Left lung (tissue), 10 donors: ENCODE measurements around the gene ZNF211. TPM values are rescaled to one million over a fixed set of nuclear protein-coding genes. Genes with fewer than 3 reads are reported as not detected.

Experiments
- ATAC-seq: fragments of 200-7000 bp; cut with Tn5 transposase; one replicate; pipeline ENCODE4 v1.9.1; 2020; ENCODE audit warnings: moderate library complexity
- DNase-seq, 4 donors: peaks; one replicate each; pipeline ENCODE4 v3.0.0-alpha.2; 2013 to 2020
- H3K27ac ChIP-seq, 2 donors: fragments of 200-600 bp; sonication (generic) in 1 of 2; one replicate each; pipeline versions ENCODE4 v1.5.0 to v1.8.0; 2020 to 2021
- H3K27me3 ChIP-seq, 2 donors: fragments of 200-600 bp; sonication (generic) in 1 of 2; one replicate each; pipeline versions ENCODE4 v1.5.0 to v1.8.0; 2020 to 2021
- H3K36me3 ChIP-seq, 2 donors: fragments of 200-600 bp; sonication (generic) in 1 of 2; one replicate each; pipeline versions ENCODE4 v1.5.0 to v1.8.0; 2020 to 2021
- H3K4me1 ChIP-seq, 2 donors: fragments of 200-600 bp; one replicate each; pipeline ENCODE4 v1.8.0; 2021
- H3K4me3 ChIP-seq, 2 donors: fragments of 200-600 bp; sonication (generic) in 1 of 2; one replicate each; pipeline versions ENCODE4 v1.5.0 to v1.8.0; 2020 to 2021; ENCODE audit warnings: mild to moderate bottlenecking in 1 of 2
- H3K9me3 ChIP-seq, 2 donors: fragments of 200-600 bp; sonication (generic) in 1 of 2; one replicate each; pipeline versions ENCODE4 v1.5.0 to v1.8.0; 2020 to 2021
- intact Hi-C, 2 donors: fragments of 100-400 bp; cut with DNase I; formaldehyde crosslinking; loops; one replicate each; pipeline versions ENCODE4 v1.11.2 to v1.14.2; 2022
- polyA plus RNA-seq, 6 donors: library from polyadenylated mRNA; unstranded; fragments of 120-200 nt; gene quantifications; one replicate each; pipeline ENCODE4 v1.2.1, GENCODE V29; 2013; ENCODE audit not compliant: insufficient read length in 6 of 6
- total RNA-seq, 2 donors: library from RNA; stranded (reverse); fragmentation: NEBNext Ultra II Directional; extraction: Animal tissue kit (Norgen Biotek cat#: 25700); gene quantifications; one replicate each; pipeline ENCODE4 v1.2.1, GENCODE V29; 2021
- TF ChIP-seq, protein P1 (sequence below), 2 donors: fragments of 200-600 bp; sonication (generic) in 1 of 2; IDR thresholded peaks; one replicate each; pipeline versions ENCODE4 v1.5.0 to v1.8.0; 2021; ENCODE audit warnings: antibody characterized with exemption in 2 of 2
- donor health status: DM: no; HTN: yes; CAD: no.
- donor health status: DM: no; HTN: no; CAD: no.

The ZNF211 gene
- total and polyA plus RNA-seq, 8 donors, result 12.5 to 49.4 (median 39.2) TPM

DNA sequence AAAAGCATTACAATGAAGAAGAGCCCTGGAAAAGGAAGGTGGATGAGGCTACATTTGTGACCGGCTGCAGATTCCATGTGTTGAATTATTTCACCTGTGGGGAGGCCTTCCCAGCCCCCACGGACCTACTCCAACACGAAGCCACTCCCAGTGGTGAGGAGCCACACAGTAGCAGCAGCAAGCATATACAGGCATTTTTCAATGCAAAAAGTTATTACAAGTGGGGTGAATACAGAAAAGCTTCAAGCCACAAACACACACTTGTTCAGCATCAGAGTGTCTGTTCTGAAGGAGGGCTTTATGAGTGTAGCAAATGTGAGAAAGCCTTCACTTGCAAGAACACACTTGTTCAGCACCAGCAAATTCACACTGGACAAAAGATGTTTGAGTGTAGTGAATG lies 53.8 kb downstream of the ZNF211 start:
- intact Hi-C loops, result no loop called here
- no peak overlapping the region for H3K4me3 ChIP-seq
- no peak overlapping the region for H3K27ac ChIP-seq
- ATAC-seq (no peak), DNase-seq (no peak)
- peaks cover 8 to 90% of the 10 kb centered on the region in 2 donors for H3K9me3 ChIP-seq
- H3K4me1 ChIP-seq, result peaks cover 10 to 13% of the 10 kb centered on the region in 2 donors
- peaks cover 0 to 72% of the 10 kb centered on the region in 2 donors for H3K36me3 ChIP-seq
- TF ChIP-seq, protein P1, sequence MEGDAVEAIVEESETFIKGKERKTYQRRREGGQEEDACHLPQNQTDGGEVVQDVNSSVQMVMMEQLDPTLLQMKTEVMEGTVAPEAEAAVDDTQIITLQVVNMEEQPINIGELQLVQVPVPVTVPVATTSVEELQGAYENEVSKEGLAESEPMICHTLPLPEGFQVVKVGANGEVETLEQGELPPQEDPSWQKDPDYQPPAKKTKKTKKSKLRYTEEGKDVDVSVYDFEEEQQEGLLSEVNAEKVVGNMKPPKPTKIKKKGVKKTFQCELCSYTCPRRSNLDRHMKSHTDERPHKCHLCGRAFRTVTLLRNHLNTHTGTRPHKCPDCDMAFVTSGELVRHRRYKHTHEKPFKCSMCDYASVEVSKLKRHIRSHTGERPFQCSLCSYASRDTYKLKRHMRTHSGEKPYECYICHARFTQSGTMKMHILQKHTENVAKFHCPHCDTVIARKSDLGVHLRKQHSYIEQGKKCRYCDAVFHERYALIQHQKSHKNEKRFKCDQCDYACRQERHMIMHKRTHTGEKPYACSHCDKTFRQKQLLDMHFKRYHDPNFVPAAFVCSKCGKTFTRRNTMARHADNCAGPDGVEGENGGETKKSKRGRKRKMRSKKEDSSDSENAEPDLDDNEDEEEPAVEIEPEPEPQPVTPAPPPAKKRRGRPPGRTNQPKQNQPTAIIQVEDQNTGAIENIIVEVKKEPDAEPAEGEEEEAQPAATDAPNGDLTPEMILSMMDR (IDR thresholded peaks at IDR 0.05), result no peak
- H3K27me3 ChIP-seq, result no peaks in the 10 kb centered on the region

DNA sequence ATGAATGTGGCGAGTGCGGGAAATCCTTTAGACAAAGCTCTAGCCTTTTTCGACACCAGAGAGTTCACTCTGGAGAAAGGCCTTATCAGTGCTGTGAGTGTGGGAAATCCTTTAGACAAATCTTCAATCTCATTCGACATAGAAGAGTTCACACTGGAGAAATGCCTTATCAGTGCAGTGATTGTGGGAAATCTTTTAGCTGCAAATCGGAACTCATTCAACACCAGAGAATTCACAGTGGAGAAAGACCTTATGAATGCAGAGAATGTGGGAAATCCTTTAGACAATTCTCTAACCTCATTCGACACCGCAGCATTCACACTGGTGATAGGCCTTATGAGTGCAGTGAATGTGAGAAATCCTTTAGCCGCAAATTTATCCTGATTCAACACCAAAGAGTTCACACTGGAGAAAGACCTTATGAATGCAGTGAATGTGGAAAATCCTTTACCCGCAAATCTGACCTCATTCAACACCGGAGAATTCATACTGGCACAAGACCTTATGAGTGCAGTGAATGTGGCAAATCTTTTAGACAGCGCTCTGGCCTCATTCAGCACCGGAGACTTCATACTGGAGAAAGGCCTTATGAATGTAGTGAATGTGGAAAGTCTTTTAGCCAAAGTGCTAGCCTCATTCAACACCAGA lies 54.5 kb downstream of the ZNF211 start:
- TF ChIP-seq, protein P1 (IDR thresholded peaks at IDR 0.05), result no peak
- H3K36me3 ChIP-seq, result peaks cover 0 to 72% of the 10 kb centered on the region in 2 donors

DNA sequence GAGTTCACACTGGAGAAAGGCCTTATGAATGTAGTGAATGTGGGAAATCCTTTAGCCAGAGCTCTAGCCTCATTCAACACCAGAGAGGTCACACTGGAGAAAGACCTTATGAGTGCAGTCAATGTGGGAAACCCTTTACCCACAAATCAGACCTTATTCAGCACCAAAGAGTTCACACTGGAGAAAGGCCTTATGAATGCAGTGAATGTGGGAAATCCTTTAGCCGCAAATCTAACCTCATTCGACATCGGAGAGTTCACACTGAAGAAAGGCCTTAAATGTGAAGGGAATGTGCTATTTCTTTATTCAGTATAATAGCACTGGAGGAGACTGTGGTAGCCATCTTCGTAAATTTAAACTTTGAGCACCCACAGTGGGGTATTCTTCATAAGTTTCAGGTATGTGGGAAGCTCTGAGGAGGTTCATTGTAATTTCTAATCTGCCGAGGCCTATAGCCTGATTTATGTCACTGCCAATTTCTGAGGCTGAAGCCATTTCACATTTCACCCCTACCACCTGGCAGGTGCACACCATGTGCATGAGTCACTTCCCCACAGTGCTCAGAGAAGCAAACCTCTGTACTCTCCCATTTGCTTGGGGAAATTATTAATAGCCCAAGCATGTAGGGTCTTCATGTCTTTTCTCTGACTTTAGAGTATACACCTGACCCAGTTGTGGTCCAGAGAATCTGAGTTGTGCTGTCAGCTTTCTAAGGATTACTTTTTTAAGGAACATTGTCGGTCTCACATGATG lies 55.2 kb downstream of the ZNF211 start:
- peaks cover 0 to 72% of the 10 kb centered on the region in 2 donors for H3K36me3 ChIP-seq

More for the DNA sequence above, 54.5 kb downstream of the ZNF211 start:
- ATAC-seq (no peak), DNase-seq (no peak)
- Histone ChIP-seq H3K27me3 (no peaks in the 10 kb centered on the region), H3K4me3 (no peak overlapping the region), H3K4me1 (peaks cover 9 to 11% of the 10 kb centered on the region in 2 donors), H3K9me3 (peaks cover 8 to 97% of the 10 kb centered on the region in 2 donors), H3K27ac (no peak overlapping the region)
- intact Hi-C loops, result no loop called here

DNA sequence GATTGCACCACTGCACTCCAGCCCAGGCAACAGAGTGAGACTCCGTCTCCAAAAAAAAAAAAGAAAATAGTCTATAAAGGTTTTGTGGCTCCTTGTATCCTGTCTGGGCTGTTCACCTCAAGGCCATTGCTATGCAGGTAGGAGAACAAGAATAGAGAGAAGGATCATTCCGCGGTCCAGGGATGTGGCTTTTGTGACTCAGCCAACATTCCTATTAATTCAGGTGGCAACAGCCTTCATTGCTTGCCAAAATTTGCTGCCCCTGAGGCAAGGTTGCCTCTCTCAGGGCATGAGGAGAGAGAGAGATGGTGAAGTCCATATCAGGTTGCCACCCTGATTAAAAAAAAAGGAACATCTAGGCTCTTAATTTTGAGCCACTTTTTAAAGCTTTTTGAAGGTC lies 56.8 kb downstream of the ZNF211 start:
- peaks cover 8 to 99% of the 10 kb centered on the region in 2 donors for H3K9me3 ChIP-seq
- intact Hi-C loops, result no loop called here
- DNase-seq (no peak), ATAC-seq (no peak)
- TF ChIP-seq, protein P1 (IDR thresholded peaks at IDR 0.05), result no peak
- H3K4me1 ChIP-seq, result no peaks in the 10 kb centered on the region
- H3K27ac ChIP-seq, result no peak overlapping the region
- H3K36me3 ChIP-seq, result peaks cover 0 to 59% of the 10 kb centered on the region in 2 donors
- no peaks in the 10 kb centered on the region for H3K27me3 ChIP-seq
- H3K4me3 ChIP-seq, result no peak overlapping the region

More for the DNA sequence above, 55.2 kb downstream of the ZNF211 start:
- ATAC-seq, result no peak
- TF ChIP-seq, protein P1 (IDR thresholded peaks at IDR 0.05), result no peak
- intact Hi-C loops, result no loop called here
- DNase-seq, result no peak
- no peak overlapping the region for H3K27ac ChIP-seq
- H3K27me3 ChIP-seq, result no peaks in the 10 kb centered on the region
- peaks cover 4% of the 10 kb centered on the region in 2 donors for H3K4me1 ChIP-seq
- H3K4me3 ChIP-seq, result no peak overlapping the region
- H3K9me3 ChIP-seq, result peaks cover 8 to 98% of the 10 kb centered on the region in 2 donors

Other genes starting within 250 kb of the ZNF211 start
- gene ZNF548, start 243.3 kb upstream of the ZNF211 start, total RNA-seq, result 10 to 100 TPM; 13.8 to 17.1 TPM
- gene ZNF548, start 243.3 kb upstream of the ZNF211 start, polyA plus RNA-seq, result 10 to 100 TPM; 33.7 to 53.0 (median 42.2) TPM
- gene ZNF17, start 222.0 kb upstream of the ZNF211 start, total RNA-seq, result 1 to 10 TPM; 8.9 to 9.3 TPM
- 10 to 100 TPM; 14.1 to 17.6 (median 15.2) TPM for gene ZNF17, start 222.0 kb upstream of the ZNF211 start, polyA plus RNA-seq
- 10 to 100 TPM; 10.3 to 12.2 TPM for gene ZNF749, start 197.8 kb upstream of the ZNF211 start, total RNA-seq
- 10 to 100 TPM; 11.1 to 15.1 (median 13.1) TPM for gene ZNF749, start 197.8 kb upstream of the ZNF211 start, polyA plus RNA-seq
- gene VN1R1, start 176.0 kb upstream of the ZNF211 start, total RNA-seq, result 1 to 10 TPM in 1 of 2 donors, under 1 TPM in 1; 0.65 to 1.0 TPM
- gene VN1R1, start 176.0 kb upstream of the ZNF211 start, polyA plus RNA-seq, result 1 to 10 TPM; 3.8 to 5.2 (median 4.2) TPM
- 10 to 100 TPM in 1 of 2 donors, 1 to 10 TPM in 1; 9.2 to 12.7 TPM for gene ZNF772, start 155.6 kb upstream of the ZNF211 start, total RNA-seq
- 10 to 100 TPM; 14.5 to 19.8 (median 18.2) TPM for gene ZNF772, start 155.6 kb upstream of the ZNF211 start, polyA plus RNA-seq
- 10 to 100 TPM in 1 of 2 donors, 1 to 10 TPM in 1; 9.8 to 10.2 TPM for gene ZNF419, start 145.4 kb upstream of the ZNF211 start, total RNA-seq
- 10 to 100 TPM; 21.5 to 34.0 (median 23.7) TPM for gene ZNF419, start 145.4 kb upstream of the ZNF211 start, polyA plus RNA-seq
- gene ZNF773, start 133.2 kb upstream of the ZNF211 start, total RNA-seq, result 1 to 10 TPM; 6.4 to 7.2 TPM
- 10 to 100 TPM; 14.3 to 16.2 (median 15.2) TPM for gene ZNF773, start 133.2 kb upstream of the ZNF211 start, polyA plus RNA-seq
- gene ZNF549, start 105.8 kb upstream of the ZNF211 start, total RNA-seq, result 1 to 10 TPM; 4.9 to 5.8 TPM
- 10 to 100 TPM; 17.3 to 19.9 (median 18.4) TPM for gene ZNF549, start 105.8 kb upstream of the ZNF211 start, polyA plus RNA-seq
- gene ZNF550, start 73.3 kb upstream of the ZNF211 start, total RNA-seq, result 1 to 10 TPM; 7.4 to 7.6 TPM
- gene ZNF550, start 73.3 kb upstream of the ZNF211 start, polyA plus RNA-seq, result 10 to 100 TPM; 18.7 to 29.9 (median 23.2) TPM
- 1 to 10 TPM; 4.5 TPM for gene ZNF416, start 54.3 kb upstream of the ZNF211 start, total RNA-seq
- 1 to 10 TPM; 7.3 to 9.4 (median 7.7) TPM for gene ZNF416, start 54.3 kb upstream of the ZNF211 start, polyA plus RNA-seq
- gene ZIK1, start 49.0 kb upstream of the ZNF211 start, total RNA-seq, result 1 to 10 TPM; 4.4 to 4.7 TPM
- gene ZIK1, start 49.0 kb upstream of the ZNF211 start, polyA plus RNA-seq, result 10 to 100 TPM; 15.0 to 23.4 (median 18.4) TPM
- 1 to 10 TPM; 2.3 to 3.6 TPM for gene ZNF530, start 33.3 kb upstream of the ZNF211 start, total RNA-seq
- 1 to 10 TPM; 5.8 to 7.6 (median 7.0) TPM for gene ZNF530, start 33.3 kb upstream of the ZNF211 start, polyA plus RNA-seq
- 10 to 100 TPM; 14.7 to 16.8 TPM for gene ZNF134, start 18.9 kb upstream of the ZNF211 start, total RNA-seq
- 10 to 100 TPM; 24.9 to 27.7 (median 26.3) TPM for gene ZNF134, start 18.9 kb upstream of the ZNF211 start, polyA plus RNA-seq
- gene ZSCAN4, start 35.8 kb downstream of the ZNF211 start, total RNA-seq, result under 1 TPM in 1 of 2 donors, not detected in 1; 0.21 TPM
- under 1 TPM; 0.08 to 0.23 (median 0.17) TPM for gene ZSCAN4, start 35.8 kb downstream of the ZNF211 start, polyA plus RNA-seq
- 1 to 10 TPM; 6.0 to 7.1 TPM for gene ZNF551, start 48.8 kb downstream of the ZNF211 start, total RNA-seq
- 10 to 100 TPM; 15.9 to 19.9 (median 18.5) TPM for gene ZNF551, start 48.8 kb downstream of the ZNF211 start, polyA plus RNA-seq
- gene ZNF154, start 76.0 kb downstream of the ZNF211 start, total RNA-seq, result 1 to 10 TPM; 7.0 to 8.3 TPM
- gene ZNF154, start 76.0 kb downstream of the ZNF211 start, polyA plus RNA-seq, result 10 to 100 TPM; 40.2 to 49.0 (median 43.2) TPM
- gene ZNF671, start 94.5 kb downstream of the ZNF211 start, total RNA-seq, result 1 to 10 TPM; 7.3 to 9.6 TPM
- 10 to 100 TPM; 20.1 to 26.4 (median 24.6) TPM for gene ZNF671, start 94.5 kb downstream of the ZNF211 start, polyA plus RNA-seq
- gene ZNF776, start 113.6 kb downstream of the ZNF211 start, total RNA-seq, result 10 to 100 TPM; 10.2 to 15.3 TPM
- gene ZNF776, start 113.6 kb downstream of the ZNF211 start, polyA plus RNA-seq, result 10 to 100 TPM; 35.4 to 45.8 (median 41.3) TPM
- gene ZNF586, start 136.5 kb downstream of the ZNF211 start, total RNA-seq, result 10 to 100 TPM; 13.2 to 15.3 TPM
- 10 to 100 TPM; 28.7 to 38.1 (median 31.1) TPM for gene ZNF586, start 136.5 kb downstream of the ZNF211 start, polyA plus RNA-seq
- gene ZNF552, start 181.7 kb downstream of the ZNF211 start, total RNA-seq, result 10 to 100 TPM; 11.2 to 15.7 TPM
- 10 to 100 TPM; 15.2 to 21.4 (median 17.4) TPM for gene ZNF552, start 181.7 kb downstream of the ZNF211 start, polyA plus RNA-seq
- 10 to 100 TPM; 12.9 to 20.1 TPM for gene ZNF587B, start 197.1 kb downstream of the ZNF211 start, total RNA-seq
- 10 to 100 TPM; 12.1 to 17.3 (median 14.1) TPM for gene ZNF587B, start 197.1 kb downstream of the ZNF211 start, polyA plus RNA-seq
- gene ZNF587, start 216.7 kb downstream of the ZNF211 start, total RNA-seq, result 10 to 100 TPM; 31.4 to 34.0 TPM
- gene ZNF587, start 216.7 kb downstream of the ZNF211 start, polyA plus RNA-seq, result 10 to 100 TPM; 33.6 to 38.8 (median 36.4) TPM